NAMALWA (cell line): Measurements from ENCODE around the gene CRYBG1.

Experiments used
- DNase-seq: peaks from one replicate; pipeline ENCODE4 v3.0.0-alpha.2; 2015; ENCODE audit warnings: low spot score

CRYBG1 gene

DNA sequence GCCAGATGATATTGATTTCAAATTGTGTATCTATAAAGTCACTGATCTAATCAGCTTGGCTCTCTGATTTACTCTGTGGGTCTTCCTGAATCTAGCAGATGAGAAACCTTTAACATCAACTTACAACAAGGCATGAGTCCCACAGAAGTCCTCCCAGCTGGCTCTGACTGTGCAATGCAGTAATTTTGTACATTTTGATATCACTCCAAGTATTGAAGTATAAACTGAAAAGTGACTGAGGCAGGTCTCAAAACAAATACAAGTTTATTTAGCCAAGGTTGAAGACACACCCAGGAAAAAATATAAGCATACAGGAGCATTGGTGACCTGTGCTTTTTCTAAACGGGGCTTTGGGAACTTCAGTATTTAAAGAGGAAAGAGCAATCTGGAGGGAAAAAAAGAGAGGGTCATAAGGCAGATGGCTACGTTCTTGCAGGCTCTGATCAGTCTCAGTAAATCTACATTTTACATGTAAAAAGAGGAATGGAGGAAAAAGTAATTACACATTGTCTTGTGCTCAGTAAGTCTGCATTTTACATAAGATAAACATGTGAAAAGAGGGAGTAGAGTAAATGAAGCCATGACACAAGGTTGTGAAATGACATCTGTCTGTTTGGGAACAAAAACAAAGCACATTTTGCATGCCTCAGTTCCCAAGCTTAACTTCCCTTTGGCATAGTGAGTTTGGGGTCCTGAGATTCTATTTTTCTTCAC, 59.5 kb downstream of the CRYBG1 start:
- DNase-seq = no peak

DNA sequence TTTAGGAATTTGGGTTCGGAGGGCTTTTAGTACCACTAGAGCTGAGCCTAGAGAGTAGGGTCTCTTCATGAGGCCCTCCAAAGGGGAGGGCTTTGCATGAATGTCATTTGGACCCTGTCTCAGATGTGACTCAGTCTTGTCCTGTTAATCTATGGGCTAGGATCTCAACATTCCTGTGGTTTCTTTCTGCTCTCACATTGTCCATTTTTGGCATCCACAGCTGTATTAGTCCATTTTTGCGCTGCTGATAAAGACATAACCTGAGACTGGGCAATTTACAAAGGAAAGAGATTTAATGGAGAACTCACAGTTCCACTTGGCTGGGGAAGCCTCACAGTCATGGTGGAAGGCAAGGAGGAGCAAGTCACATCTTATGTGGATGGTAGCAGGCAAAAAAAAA, 61.0 kb downstream of the CRYBG1 start:
- no peak for DNase-seq

DNA sequence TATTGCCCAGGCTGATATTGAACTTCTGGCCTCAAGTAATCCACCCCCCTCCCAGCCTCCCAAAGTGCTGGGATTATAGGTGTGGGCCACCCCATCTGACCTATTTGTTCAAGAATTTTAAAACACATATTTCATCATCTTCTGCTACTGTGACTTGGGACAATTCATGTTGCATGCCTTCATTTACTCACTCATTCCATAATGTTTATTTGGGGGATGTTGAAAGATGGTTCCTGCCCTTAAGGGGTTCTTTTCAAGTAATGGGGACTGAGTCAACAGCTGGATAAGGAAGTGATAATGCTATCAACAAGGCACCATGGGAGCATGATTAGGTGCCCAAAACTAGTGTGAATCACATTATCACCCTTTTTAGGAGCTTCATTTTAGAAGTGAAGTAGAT, 62.0 kb downstream of the CRYBG1 start:
- DNase-seq = no peak

DNA sequence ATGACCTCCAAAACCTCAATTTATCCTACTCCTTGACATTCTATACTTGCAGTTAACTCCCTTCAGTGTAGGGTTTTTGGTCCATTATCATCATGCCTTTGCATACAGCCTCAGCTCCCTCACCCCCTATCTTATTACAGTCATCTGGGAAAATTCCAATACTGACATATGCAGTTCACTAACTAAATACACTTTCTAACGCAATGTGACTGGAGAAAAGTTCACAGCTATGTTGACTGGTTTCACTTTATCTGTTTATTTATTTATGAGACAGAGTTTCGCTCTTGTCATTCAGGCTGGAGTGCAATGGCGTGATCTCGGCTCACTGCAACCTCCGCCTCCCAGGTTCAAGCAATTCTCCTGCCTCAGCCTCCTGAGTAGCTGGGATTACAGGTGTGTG, 64.9 kb downstream of the CRYBG1 start:
- DNase-seq = no peak

DNA sequence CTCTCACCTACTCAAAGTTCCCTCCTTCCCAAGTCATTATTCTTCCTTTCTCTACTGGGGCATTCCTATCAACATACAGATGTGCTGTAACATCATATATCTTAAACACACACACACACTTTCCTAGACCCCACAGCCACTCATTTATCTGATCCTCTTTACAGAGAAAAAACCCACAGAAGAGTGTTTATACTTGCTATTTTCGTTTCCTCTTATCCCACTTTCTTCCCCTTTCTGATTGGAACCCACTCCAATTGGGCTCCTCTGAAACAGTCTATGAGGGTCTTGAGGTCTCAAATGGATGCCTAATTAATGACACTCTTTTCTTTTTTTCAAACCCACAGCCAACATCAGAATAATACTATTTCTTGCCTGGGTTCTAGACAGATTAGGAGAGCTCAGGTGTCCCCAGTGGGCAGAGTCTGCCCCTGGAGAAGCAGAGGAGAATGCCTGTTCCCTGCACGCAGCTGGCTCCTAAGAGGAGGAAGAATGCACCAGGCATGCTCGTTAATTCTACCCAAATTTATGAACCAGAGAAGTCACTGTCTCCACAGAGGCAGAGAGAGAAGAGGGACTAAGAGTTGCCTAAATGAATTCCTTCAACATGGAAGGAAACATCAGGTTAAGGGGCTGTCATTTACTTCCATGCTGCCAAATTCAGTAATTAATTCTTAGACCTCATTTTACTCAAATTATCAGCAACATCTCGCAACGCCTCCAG, 65.9 kb downstream of the CRYBG1 start:
- no peak for DNase-seq

DNA sequence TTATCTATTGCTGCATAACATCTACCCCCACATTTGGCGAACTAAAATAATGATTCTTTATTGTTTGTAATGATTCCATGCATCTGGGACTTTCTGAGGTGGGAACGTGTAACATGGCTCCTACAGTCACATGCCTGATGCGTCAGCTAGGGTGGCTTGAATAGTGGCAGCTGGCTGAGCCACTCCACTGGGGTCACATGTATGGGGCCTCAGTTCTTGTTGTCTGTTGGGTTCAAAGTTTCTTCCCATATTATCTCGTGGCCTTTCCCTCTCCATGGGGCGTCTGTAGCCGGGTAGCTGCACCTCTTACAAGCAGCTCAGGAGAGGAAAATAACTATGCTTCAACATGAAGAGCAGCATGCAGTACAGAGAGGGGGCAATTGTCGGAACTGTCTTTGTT, 69.9 kb downstream of the CRYBG1 start:
- DNase-seq = no peak

DNA sequence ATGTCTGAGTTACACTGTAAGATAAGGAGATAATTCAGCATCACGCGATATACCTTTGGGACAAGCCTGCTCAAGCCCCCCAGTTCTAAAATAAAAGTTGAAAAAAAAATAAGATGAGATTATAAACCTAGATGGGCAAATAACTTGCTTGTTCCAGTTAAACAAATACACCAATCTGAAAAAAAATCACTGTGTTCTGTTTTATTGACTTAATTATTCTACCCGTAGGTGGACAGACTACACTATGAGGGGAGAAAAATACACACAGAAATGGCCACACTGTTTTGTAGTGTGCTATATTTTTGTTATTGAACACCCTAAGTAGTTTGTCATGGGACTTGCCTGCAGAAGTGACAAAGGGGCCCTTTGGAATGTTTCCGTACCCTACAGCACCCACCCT, 70.9 kb downstream of the CRYBG1 start:
- DNase-seq = no peak

DNA sequence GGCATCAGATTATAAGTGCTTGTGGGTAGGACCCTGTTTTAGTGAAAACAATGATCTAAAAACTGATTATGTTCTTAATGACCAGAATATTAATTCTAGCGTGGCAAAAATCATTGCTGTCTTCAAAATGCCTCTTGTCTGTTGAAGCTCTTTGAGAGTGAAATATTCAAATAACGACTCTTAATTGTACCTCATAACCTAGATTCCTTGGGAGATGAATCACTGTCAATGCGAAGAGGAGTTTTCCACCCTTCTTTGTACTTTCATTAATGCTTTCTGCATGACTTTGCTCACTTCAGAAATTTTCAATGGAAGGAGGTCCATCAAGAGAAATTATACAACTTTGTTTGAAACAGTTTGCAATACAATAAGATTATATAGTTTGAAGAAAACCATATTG, 71.5 kb downstream of the CRYBG1 start:
- no peak for DNase-seq

DNA sequence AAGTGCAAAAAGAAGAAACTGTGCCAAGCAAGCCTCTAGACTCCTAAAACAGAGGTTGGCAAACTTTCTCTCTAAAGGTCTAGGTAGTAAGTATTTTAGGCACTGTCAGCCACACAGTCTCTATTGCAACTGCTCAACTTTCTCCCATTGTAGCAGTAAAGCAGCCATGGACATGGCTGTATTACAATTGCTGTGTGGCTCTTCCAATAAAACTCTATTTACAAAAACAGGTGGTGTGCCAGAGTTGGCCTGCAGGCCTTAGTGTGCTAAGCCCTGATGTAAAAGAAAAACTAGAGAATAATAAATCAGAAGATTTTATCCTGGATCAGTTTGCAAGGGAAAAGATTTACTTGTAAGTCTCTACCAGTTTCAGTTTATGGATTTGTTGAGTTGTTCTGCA, 74.0 kb downstream of the CRYBG1 start:
- no peak for DNase-seq

DNA sequence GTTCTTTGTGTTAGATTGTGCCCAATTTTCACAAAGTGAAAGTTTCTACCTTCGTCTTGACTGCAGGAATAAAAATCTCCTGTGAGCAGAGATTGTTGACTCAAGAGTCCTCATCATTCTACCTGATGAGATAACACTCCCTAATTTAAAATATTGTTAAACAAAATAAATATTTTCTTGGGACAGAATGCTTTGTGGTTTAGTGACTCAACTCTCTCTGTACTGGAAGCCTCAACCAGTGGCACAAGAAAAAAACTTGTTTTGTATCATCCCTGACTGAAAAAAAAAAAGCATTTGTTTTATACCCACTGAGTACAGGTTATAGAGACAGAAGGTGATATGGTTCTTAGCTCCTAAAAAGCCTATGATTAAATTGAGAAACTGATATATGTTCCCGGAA, 78.9 kb downstream of the CRYBG1 start:
- DNase-seq = no peak

DNA sequence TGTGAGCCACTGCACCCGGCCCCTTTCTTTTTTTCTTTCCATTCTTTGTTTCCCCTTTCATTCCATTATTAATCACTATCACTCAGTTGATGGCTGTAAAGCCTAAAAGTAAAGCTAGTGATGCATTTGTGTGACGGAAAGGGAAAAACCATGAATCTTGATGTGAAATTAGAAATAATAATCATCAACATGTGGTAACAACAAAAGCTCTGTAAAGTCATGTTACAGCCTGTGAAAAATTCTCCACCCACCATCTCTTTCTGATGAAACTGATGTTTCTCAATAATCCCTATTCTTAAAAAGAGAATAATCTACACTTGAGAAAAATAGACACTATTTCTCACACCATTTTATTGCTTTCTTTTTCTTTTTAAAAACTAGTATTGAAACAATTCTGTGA, 80.0 kb downstream of the CRYBG1 start:
- DNase-seq = no peak

DNA sequence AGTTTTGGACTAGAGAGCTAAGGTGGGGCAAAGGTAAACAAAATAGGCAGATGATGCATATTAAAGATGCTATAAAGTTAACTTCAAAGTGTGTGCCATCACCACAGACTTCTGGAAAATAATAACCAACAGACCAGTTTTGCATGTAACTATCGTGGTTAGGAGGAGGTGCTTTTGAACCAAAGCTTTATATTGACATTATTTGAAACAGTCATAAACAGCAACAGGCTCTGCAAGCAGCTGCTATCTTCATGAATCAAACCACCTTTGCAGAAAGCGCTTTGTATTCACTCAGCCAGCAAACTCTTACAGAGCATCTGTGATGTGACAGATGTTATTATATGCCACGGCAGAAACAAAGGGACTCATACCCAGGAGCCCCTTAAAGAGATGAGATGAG, 81.9 kb downstream of the CRYBG1 start:
- DNase-seq = no peak

DNA sequence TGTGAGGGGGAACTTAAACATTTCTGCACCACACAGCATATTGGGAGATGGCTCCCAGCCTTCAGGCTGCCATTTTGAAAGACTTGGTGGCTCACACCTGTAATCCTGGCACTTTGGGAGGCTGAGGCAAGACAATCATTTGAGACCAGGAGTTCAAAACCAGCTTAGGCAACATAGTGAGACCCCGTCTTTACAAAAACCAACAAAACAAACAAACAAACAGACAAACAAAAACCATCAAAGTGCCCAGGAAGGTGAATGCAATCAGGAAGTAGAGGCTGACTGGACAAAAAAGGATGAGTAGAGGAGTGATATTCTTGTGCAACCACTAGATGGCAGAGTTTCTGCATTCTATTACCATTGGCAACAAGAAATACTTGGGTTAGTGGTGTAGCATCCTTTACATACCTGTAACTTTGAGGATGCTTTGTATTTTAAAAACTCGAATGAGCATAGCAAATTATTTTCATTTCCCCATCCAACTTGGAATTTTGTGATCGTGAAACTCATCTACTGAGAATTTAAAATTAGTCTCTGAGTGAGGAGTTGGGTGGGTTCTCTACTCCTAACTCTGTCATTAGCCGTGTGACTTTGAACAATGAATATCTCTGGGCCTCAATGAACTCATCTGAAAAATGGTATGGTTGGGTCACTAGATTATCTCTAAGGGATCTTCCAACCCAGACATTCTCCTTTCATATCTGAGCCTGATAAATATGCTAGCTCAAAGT, 84.4 kb downstream of the CRYBG1 start:
- peak; percentile 85 for DNase-seq

DNA sequence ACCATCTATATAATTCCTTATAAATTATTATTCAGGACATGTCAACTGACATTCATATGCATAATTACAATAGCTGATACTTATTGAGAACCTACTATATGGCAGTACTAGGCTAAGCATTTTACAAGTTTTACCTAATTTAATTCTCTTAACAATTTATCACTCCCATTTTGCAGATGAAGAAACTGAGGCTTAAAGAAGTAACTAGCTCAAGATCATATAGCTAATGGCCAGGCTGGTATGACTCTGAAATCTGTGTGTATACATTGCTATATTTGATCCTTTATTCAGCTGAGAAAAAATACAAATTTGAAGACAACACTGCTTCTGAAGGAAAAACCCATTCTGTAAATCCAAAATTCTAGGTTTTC, 85.0 kb downstream of the CRYBG1 start:
- DNase-seq = no peak

DNA sequence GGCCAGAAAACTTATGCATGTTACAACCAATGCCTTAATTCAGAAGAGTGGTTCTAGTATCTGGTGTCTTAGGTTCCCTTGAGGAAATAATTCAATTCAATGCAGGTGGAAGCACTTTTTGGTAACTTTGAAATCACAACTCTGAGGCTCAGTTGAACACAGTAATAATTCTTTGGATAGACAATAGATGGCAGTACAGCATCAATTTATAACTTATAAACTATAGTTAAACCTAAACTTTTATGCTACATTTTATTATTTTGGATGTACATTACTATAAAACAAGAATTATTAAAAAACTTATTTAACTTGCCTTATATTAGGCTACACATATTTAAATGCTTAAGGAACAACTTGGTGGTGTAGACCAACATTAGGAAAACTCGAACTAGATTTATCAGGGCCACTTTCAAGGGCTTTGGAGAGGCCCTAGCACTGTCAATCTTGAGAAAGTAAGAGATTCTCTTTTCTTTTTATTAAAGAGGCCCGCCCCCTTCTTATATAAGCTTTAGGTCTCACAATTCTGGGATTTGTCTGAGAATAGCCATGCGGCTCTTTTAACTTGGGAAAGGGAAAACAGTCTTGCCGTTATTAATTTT, 85.9 kb downstream of the CRYBG1 start:
- peak; percentile 58 for DNase-seq

DNA sequence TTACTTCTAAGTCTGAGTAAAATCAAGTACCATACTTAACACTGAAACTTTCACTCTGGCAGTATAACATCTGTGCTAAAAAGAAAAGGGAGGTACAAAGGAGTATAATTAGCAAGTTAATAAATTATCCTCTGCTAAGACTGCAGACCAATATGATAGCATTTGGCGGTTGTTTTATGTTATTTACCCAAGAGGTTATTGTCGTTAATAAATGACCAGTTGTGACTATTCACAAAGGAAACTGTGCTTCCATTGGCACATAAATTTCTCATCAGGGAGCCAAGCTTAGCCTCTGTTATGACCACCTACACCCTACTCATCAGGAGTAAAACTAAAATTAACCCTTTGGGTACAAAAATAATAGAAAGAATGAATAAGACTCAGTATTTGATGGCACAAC, 86.5 kb downstream of the CRYBG1 start:
- no peak for DNase-seq

DNA sequence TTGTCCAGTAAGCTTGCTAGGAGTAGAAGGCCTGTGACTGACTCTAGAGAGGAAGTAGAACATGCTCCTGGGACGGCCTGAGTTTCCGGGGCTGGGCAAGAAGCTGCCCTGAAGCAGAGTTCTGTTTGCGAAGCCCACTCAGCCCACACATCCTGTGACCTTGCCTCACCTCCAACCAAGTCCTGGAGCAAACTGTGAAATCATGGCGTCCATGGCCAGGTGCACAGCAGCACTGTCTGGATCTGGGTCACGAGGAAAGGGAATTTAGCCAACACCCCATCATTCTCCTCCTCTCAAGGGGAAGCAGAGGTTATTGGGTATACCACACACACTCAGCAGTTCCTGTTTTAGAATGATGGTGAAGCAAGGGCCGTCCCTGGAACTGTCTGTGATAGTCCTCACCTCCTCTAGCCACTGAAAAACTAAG, 87.5 kb downstream of the CRYBG1 start:
- DNase-seq = peak; percentile 9

DNA sequence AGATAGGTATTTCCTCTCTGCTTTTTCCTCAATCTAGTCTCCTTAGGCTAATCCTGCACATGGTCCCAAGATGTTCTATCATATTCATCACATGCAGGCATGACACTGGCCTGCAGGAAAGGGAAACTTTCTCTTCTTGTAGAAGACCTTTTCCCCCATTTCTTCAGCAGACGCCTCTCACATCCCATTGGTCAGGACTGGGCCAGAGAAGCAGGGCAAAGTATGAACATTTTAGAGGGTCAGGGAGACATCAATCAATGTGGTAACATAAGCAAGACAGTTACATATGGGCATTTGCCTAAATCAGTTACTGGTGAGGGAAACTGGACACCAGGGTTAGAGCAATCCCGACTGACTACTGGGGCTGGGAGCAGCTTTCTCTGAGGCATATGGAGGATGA, 90.1 kb downstream of the CRYBG1 start:
- no peak for DNase-seq

DNA sequence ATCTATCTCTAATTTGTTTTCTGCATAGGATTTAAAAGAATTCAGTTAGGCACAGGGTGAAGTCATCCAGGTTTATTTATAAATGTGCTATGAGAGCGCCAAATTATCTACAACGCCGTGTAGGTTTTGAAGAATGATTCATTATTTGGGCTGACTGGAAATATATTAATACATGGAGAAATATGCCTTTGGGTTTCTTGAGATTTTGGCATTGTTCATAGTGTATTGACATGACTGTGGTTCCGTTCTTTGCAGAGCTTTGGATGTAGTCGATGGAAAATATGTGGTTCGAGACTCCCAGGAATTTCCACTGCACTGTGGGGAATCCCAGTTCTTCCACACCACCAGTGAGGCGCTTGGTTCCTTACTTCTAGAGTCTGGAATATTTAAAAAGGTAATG, 90.9 kb downstream of the CRYBG1 start:
- no peak for DNase-seq

DNA sequence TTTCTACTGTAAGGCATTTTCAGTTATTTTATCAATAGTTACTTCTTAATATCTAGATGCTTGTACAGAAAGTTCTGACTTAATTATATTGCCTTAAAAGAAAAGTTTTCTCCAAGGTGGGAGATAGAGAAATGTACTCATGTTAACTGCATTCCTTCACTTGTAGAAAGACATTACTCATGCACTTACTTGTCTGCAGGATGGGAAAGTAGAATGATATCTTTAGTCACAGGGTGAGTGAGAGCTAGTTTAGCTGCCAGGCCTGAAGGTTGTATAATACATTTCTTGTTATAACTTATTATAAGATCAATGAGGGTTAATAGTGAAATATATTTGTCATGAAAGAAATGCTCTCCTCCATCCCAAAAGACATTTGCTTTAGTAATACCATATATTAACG, 92.1 kb downstream of the CRYBG1 start:
- DNase-seq = no peak

DNA sequence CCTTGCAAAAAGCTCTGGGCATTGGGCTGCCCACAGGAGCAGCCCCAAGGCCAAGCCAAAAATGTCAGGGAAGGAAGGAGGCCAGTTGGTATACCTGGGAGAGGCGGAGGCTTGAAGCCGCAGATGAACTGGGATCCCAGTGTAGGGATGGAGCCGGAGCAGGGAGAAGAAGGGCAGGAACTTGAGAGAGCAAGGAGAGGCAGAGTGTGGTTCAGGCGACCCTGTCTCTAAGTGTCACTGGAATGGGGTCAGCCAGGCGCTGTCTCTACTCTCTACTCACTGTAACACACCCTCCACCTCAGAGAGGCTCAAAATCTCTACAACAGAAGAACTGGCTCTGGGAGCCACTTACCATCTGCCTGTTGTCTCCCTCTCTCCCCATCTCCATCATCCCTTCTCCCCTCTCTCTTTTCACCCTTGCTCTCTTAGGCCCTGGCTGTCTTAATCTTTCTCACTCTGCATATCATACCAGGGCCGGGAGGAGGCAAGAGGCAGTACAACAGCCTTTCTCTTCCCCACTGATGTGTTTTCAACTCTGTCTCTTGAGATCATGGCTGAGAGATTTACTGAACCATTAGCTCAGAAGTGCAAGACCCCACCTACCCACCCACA, 93.3 kb downstream of the CRYBG1 start:
- DNase-seq = no peak

DNA sequence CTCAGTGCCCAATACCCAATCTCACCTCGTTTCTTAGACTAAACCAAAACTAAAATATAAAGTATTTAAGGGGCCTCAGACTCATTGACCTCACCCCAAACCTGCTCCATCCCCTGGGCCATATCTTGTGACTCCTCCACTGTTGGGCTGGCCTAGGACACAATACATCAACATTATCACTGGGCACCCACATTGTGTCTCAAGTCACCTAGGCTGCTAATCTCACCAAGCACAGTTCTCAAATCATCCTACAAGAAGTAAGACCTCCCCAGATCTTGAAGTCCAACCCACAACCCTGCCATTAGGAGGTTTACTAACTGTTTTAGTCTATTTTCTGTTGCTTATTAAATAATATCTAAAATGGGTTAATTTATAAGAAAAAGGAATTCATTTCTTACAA, 96.2 kb downstream of the CRYBG1 start:
- DNase-seq = no peak
